Measurements from ENCODE around the gene CITED4.

Gene CITED4

DNA sequence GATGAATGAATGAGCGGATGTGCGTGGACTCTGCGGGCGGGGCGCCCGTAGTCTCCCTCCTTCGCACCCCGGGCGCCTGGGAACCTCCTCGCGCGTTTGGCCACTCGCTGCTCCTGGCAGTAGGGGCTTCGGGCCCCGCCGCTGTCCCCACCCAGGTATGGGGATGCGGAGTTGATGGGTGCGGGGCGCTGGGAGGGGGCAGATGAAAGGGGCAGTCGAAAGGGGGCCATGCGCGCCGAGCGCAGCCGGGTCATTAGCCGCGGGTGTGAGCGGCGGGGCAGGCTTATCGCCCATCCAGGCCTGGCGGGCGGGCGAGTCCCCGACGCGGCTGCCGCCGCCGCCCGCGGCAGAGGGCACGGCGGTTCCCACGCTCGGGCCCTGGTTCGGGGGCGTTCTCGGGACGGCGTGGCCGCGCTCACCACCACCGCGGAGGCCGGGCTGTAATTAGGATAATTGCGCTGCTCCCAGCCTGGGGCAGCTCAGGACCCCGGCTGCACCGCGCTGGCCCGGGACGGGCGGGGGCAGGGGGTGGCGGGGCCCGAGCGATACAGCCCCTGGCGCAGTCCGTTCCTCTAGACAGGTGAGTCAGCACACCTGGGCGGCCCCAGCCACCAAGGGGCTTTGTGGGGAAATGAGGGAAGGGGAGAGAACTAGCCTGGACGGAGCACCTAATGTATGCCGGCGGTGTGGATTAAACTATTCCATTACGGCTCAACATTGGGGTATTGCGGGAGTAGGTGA, 22.1 kb upstream of the CITED4 start:
- peak; percentile 34 for DNase-seq

DNA sequence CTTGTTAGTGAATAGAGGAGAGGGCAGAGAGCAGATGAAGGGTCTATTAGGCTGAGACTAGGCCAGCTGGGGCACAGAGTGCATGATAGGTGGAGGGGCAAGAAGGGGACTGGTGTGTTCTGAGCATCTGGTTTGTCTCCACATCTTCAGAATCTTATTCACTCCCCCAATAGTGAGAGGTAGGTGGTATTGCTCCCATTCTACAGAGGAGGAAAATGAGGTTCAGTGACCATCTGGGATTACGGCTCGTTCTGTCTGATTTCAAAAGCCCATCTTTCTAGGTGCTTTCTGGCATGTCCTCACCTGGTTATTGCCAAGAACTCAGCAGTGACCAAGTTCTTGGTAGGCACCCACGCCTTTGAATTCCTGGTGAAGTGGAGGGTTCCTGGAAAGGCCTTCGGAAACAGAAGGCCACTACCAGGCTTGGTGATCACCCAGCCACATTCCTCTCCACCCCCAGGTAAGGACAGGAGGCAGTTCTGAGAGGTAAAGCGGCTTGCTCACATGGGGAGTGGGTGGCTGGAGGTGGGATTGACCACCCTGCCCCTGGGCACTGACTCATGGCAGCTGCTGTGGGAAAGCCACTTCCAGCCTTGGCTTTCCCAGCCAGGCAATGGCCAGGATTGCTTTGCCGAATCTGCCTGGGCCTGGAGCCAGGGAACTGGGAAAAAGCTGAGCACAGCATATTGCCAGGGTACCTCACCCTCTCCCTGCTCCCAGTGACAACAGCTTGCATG, 18.8 kb upstream of the CITED4 start:
- DNase-seq = no peak

DNA sequence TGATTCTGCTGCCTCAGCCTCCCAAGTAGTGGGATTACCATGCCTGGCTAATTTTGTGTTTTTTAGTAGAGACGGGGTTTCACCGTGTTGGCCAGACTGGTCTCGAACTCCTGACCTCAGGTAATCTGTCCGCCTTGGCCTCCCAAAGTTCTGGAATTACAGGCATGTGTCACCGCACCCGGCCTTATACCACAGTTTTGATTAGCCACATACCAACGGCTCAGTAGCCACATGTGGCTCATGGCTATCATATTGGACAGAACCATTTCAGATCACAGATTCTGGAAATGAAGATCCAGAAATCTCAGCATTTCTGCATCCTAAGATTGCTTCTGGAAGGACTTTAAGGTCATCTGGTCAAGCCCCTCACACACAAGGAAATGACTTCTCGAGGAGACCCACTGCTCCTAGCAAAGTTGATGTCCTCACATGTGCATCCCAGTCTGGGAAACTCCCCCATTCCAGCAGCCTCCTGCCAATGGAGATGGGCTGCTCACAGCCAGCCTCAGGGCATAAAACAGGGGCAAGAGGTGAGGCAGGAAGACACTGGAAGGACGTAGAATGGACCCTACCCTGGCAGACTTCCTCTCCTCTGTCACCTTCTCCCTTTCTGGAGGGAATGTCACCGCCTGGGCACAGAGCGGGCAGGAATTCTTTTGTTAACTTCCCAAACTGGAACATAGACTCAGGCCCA, 17.5 kb upstream of the CITED4 start:
- DNase-seq = no peak

DNA sequence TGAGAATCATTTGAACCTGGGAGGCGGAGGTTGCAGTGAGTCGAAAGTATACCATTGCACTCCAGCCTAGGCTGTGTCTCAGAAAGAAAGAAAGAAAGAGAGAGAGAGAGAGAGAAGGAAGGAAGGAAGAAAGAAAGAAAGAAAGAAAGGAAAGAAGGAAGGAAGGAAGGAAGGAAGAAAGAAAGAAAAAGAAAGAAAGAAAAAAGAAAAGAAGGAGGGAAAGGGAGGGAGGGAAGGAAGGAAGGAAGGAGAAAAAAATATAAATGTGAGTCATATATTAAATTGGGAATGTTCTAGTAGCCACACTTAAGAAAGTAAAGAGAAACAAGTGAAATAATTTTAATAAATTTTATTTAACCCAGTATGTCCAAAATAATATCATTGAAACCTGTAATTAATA, 16.7 kb upstream of the CITED4 start:
- no peak for DNase-seq

DNA sequence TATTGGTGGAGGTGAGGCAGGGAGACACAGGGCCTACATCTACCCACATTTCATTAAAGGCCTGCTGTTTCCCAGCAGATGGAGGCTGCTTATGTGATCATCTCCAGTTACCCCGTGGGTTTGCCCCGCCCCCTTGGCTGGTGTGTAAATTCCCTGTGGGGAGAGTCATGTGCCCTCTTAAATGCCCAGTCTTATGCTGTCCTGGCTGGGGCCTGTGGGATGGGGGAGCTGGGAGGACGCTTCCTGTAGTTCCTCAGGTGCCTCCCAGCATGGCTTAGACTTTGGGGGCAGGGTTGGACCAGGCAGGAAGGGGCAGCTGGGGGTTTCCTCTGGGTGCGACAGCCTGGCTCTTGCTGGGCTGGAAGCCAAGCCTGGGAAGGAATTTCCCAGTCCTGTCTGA, 15.5 kb upstream of the CITED4 start:
- peak; percentile 32 for DNase-seq

DNA sequence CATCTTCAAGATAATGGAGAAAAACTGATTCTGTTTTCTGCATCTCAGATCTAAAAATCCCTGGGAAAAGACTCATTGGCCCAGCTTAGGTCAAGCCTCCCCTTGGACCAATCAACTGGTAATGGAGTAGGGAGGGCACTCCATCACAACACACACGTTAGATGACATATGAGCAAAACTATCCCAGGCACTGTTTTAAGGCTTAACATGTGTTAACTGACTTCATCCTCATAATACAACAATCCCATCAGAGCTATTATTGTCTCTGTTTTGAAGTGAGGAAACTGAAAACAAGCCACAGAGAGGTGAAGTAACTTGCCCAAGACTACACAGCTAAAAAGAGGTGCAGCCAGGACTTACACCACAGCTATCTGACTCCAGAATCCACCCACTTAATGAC, 14.7 kb upstream of the CITED4 start:
- no peak for DNase-seq

DNA sequence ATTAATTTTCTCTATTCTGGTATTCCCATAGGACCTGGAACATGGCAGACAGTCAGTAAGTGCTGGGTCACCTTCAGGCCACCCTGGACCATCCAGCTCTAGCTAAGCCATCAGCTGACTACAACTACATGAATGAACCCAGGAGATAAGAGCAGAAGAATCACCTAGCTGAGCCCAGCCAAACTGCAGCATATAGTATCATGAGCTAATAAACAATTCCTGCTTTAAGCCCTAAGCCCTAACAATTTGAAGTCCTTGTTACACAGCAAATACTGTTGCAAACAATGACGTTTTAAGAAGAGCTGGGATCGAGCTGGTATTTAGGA, 14.2 kb upstream of the CITED4 start:
- DNase-seq = no peak

DNA sequence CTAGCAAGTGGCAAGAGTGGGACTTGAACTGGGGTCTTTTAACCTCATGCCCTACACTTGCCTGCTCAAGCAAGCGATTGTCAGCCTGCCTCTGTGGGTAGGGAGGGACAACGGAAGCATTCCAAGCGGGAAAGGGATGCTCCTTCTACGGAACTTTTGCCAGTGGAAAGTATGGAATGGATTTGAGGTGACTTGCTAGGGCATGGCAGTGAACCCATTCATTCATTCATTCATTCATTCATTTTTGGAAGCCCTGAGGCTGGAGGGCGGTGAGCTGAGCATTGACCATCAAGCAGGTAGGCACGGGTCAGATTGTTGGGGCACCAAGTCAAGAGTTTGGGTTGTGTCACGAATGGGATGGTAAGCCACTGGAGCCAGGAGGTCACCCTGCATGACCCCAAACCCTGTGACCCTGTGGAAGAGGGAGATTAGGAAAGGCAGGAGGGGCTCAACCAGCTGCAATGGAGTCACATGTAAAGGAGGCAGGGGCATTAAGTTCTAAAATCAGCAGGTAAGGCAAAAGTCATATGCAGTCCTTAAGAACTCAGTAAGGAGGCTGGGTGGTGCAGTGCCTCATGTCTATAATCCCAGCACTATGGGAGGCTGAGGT, 11.8 kb upstream of the CITED4 start:
- DNase-seq = no peak

DNA sequence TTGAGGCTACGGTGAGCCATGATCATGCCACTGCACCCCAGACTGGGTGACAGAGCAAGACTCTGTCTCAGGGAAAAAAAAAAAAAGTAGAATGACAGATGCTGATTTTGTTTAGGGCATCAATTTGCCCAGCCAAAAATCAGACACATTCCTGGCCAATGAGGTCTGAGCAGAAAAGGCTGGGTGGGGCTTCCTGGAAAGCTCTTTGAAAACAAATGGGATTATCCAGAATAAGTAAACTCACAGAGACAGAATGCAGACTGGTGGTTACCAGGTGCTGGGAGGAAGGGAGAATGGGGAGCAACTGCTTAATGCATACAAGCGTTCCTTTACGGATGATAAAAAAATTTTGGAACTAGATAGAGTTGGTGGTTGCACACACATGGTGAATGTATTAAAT, 10.1 kb upstream of the CITED4 start:
- DNase-seq = no peak

DNA sequence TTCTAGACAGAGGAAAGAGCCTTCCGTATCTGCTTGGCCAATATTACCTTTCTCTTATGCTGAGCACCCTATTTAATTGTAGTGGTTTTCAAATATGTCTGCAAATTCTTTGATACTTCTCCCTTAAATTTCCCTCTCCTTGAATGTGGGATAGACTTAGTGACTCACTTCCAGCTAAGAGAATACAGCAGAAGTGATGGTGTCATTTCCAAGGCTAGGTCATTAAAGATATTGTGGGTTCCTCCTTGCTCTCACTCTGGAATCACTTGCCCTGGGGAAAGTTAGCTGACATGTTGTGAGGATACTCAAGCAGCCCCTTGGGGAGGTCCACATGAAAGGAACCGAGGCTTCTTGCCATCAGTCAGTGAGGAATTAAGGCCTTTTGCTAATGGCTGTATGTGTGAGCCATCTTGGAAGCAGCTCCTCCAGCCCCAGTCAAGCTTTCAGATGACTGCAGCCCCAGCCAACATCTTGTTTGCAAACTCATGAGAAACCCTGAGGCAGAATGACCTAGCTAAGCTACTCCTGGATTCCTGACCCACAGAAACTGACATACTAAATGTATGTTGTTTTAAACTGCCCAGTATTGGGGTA, 8.1 kb upstream of the CITED4 start:
- DNase-seq = no peak

DNA sequence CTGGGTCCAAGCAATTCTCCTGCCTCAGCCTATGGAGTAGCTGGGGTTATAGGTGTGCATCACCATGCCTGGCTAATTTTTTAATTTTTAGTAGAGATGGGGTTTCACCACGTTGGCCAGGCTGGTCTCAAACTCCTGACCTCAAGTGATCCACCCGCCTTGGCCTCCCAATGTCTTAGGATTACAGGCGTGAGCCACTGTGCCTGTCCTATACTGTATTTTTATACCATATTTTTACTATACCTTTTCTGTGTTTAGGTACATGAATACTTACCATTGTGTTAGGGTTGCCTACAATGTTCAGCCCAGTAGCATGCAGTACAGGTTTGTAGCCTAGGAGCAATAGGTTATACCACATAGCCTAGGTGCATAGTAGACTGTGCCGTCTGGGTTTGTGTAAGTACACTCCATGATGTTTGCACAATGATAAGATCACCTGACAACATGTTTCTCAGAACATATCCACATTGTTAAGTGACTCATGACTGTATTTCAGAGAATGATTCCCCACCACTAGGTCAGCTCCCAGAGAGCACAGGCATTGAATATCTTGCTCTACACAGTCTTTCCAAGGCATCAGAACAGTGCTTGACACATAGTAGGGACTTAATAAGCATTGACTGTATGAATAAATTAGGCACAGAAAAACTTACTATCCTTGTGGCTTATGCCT, 6.0 kb upstream of the CITED4 start:
- DNase-seq = no peak

DNA sequence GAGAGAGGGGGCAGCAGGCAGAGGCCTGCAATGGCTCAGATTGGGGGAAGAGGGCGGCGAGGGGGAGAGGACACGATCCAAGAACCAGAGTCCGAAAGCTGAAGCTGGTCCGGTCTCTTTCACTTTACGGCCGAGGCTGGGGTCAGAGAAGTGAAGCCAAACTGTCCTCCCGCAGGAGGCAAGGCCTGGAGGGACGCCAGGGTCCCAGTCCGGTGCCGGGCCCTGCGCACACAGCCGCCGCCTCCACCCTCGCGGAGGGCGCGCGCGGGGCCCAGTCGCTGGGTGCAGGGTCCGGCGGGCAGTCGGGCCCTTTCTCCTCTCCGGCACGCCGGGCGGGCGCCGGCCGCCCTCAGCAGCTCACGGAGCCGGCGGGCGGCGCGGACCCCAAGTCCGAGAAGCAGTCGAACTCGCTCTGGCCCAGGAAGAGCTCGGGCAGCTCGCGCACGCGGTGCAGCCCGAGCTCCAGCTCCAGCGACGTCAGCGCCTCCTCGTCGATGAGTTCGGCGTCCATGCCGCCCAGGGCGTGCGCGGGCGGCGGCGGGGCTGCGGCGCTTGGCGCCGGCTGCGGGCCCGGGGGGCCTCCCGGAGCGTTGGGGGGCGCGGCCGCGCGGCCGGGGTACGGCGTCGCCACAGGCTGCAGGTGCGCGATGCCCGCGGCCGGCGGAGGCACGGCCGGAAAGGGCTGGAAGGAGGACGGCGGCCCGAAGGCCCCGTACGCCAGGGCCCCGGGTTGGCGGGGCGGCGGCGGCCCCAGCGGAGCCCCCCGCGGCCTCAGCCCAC, 749 bp downstream of the CITED4 start:
- peak; percentile 73 for DNase-seq

DNA sequence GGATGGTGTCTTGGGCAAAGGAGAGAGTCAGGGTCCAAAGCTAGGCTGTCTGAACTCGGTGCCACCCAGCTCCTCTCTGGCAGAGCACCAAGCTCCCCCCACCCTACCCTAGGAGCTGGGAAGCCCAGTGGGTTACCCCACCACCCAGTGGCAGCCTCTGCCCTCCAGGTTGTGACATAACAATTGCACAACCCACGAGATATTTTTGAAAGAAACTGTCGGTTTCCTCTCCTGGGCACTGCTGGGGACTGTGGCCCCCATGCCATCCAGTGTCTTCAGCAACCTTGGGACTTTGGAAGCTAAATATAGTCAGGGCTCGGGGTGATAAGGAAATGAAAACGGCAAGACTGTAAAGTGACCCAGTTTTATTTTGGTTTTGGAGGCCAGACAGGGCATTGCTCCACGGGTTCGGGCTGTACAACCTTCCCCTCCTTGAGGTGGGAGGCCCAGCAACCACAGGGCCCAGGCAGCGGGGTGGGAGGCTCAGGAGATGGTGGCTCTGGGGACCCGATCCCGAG, 1.4 kb downstream of the CITED4 start:
- no peak for DNase-seq

DNA sequence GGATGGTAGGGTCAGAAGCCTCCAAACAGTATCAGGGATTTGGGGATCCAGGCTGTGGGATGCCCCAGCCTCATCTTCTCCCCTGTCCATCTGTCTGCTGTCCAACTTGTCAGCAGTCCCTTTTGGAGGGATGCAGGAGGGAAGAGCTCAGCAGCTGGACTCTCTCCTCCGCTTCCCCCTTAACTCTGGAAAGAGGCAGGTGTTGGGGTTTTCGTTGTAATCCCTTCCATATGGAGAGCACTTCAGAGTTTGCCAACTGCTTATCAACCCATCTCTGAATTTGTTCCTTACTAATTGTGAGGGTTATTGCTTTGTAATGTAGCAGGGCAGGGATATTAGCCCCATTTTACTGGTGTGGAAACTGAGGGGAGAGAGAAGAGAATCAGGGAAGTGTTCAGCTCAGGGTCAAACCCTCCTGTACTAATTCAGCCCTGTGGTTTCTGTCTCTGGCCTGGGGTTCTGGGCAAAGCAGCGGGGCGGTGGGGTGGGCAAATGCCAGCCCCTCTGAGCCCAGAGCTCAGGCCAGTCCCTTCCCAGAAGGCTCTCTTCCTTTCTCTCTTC, 3.2 kb downstream of the CITED4 start:
- DNase-seq = no peak

DNA sequence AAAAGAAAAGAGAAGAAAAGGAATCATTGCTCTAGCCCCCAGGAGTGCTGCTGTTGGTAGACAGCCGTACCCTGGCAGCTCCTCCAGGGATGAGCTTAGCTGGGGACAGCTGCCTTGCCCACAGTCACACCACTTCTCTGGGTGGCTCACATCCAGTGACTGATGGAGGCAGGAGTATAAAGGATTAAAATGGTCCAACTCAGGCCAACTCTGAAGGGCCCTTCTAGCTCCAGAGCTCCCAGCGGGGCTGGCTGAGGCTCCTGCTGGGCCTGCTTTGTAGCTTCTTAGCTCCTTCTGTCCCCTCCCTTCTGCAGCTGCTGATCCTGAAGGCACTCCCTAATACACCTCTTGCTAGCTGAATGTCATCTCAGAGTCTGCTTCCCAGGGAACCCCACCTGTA, 4.4 kb downstream of the CITED4 start:
- DNase-seq = peak; percentile 30

DNA sequence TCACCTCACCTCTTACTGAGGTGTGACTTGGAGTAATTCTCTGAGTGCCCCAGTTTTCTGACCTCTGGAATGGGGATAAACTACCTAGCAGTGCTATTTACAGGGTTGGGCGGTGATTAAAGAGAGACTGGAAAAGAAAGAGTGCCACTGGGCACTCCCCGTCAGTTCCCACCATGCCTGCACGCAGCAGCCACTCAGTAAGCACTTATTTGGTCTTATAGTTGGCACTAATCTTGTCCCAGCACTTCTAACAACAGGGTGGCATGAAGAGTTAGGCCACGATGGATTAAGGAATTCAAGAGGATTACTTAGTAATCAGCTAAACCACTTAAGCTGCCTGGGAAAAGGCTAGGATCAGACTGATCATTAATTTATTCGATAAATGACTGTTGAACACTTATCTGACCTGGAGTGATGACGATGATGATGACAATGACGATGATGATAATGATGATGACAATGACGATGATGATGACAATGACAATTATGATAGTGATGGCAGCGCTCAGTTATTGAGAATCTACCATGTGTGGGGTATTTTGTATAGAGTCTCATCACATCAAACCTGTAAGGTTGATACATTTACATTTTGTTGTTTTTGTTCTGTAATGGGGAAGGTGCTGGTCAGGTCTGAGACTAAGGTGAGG, 5.4 kb downstream of the CITED4 start:
- no peak for DNase-seq

DNA sequence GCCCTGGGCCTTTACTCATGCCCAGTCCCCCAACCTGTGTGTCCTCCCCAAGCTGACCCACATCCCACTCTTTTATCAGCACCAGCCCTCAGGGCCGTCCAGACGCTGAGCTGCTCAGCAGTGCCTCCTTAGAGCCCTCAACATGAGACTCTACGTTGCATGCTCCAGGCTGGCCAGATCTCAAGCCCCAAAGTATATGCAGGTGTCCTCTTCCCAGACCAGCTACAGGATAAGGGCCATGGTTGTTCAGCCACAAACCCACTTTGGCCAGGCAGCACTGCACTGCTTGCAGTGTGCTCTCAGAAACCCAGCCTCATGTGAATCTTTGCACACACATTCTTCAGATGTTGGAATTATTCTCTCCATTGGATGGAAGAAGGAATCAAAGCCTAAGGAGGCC, 6.0 kb downstream of the CITED4 start:
- DNase-seq = no peak

DNA sequence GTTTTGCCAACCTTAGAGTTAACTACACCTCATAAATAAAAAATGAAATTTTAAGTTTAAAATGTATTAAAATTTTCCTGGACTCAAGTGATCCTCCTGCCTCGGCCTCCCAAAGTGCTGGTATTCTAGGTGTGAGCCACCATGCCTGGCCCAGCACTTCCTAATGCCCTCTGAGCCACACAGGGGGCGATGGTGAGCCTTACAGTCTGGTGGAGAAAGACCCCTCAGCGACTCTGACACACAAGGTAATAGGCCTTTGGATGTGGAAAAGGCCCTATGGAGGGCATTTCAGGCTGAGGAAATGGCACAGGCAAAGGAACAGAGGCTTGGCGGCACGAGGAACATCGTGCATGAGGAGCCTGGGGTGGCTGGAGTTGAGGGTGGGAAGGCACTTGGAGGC, 6.7 kb downstream of the CITED4 start:
- no peak for DNase-seq

DNA sequence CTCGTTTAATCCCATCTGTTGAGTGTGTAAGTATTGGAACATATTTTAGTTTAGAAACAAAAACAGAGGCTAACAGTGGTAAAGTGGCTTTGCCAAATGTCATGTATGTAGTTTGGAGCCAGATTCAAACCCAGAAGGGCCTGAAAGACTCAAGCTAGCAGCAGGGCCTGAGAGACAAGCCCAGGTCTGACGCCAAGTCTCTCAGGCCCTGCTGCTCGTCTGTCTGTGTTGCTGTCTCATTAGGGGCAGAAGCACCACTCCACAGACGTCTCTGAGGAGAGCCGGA, 8.3 kb downstream of the CITED4 start:
- DNase-seq = no peak

DNA sequence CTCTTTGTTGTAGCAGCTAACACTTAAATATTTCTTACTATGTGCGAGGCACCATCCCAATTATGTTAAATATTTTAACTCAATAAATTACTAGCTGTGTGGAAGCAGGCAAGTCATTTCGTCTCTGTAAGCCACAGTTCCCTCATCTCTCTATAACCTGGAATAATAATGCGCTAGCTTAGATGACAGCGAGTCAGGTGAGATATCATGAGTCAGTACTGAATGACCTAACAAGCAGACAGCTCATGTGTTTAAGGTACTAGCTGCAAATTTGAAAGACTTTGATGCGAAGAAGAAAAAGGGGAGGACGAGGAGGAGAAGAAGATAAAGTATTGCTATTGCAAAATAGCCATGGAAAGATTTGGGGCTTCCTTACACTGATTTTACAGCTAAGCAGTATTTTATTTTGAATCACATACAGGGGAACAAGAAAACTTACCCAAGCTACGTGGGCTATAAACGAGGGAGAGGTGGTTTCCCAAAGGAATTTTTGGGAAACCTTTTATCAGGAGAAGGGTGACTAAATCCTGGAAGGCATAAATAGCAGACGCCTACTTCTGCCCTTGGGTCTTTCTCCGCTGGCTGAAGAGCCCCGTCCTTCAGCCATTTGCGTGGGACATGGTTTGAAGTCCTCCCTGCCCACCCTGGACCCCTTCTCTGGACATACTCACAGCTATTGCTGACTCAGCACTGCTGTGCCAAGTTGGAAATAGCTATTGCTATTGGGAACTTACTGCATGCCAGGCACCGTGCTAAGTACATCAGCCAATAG, 8.9 kb downstream of the CITED4 start:
- no peak for DNase-seq
